Upper lobe of right lung (tissue), 1 donor: ENCODE data around the gene PHYH. TPM values are rescaled to one million over a fixed set of nuclear protein-coding genes. Genes with fewer than 3 reads are reported as not detected.

Source experiments
- ATAC-seq: fragments of 200-7000 bp; cut with Tn5 transposase; one replicate; pipeline ENCODE4 v1.9.1; 2020; ENCODE audit warnings: mild to moderate bottlenecking, moderate library complexity
- DNase-seq: peaks from one replicate; pipeline ENCODE4 v3.0.0-alpha.2; 2020
- H3K27ac ChIP-seq: fragments of 200-600 bp; one replicate; pipeline ENCODE4 v1.8.0; 2022
- H3K27me3 ChIP-seq: fragments of 200-600 bp; one replicate; pipeline ENCODE4 v1.8.0; 2022; ENCODE audit warnings: mild to moderate bottlenecking
- H3K36me3 ChIP-seq: fragments of 200-600 bp; one replicate; pipeline ENCODE4 v1.8.0; 2022
- H3K4me1 ChIP-seq: fragments of 200-600 bp; one replicate; pipeline ENCODE4 v1.8.0; 2022
- H3K4me3 ChIP-seq: fragments of 200-600 bp; one replicate; pipeline ENCODE4 v1.8.0; 2022; ENCODE audit warnings: mild to moderate bottlenecking
- H3K9me3 ChIP-seq: fragments of 200-600 bp; one replicate; pipeline ENCODE4 v1.8.0; 2022
- intact Hi-C: fragments of 100-400 bp; cut with DNase I; formaldehyde crosslinking; loops from one replicate; pipeline ENCODE4 v1.11.0; 2022
- total RNA-seq: library from RNA; stranded (reverse); fragmentation: NEBNext Ultra II Directional; extraction: Animal tissue kit (Norgen Biotek cat#: 25700); gene quantifications from one replicate; pipeline ENCODE4 v1.2.1, GENCODE V29; 2021
- TF ChIP-seq, protein P1 (sequence below): fragments of 200-600 bp; IDR thresholded peaks from one replicate; pipeline ENCODE4 v1.8.0; 2022; ENCODE audit warnings: antibody characterized with exemption
- donor health status: DM: no; HTN: yes; CAD: no; lungs with severe emphysema.

PHYH gene
- total RNA-seq, 1 donor from 2014 or later, result 29.6 TPM

DNA sequence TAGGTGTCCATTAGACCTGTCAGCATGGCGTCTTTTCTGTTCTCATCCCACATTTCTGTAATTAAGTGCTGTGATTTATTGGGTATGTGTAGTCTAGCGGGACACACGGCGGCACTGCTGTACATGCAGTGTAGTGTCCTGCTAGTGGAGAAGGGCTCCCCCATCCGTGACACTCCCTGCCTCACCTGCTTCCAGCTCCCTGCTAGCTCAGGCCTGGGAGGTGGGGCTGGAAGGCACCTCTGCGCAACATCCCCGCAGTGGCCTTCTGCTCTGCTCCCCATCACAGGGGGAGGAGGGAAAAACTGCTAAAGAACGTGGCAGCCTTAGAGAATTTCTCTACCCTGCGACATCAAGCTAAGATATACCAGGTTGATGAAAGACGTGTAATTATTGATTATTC lies 28.7 kb upstream of the PHYH start:
- DNase-seq, result no peak
- Histone ChIP-seq H3K4me3 (no peak overlapping the region), H3K4me1 (no peaks in the 10 kb centered on the region), H3K27ac (no peak overlapping the region), H3K9me3 (no peaks in the 10 kb centered on the region), H3K27me3 (no peaks in the 10 kb centered on the region), H3K36me3 (peaks cover 90% of the 10 kb centered on the region)
- intact Hi-C loops, result no loop called here
- TF ChIP-seq, protein P1, sequence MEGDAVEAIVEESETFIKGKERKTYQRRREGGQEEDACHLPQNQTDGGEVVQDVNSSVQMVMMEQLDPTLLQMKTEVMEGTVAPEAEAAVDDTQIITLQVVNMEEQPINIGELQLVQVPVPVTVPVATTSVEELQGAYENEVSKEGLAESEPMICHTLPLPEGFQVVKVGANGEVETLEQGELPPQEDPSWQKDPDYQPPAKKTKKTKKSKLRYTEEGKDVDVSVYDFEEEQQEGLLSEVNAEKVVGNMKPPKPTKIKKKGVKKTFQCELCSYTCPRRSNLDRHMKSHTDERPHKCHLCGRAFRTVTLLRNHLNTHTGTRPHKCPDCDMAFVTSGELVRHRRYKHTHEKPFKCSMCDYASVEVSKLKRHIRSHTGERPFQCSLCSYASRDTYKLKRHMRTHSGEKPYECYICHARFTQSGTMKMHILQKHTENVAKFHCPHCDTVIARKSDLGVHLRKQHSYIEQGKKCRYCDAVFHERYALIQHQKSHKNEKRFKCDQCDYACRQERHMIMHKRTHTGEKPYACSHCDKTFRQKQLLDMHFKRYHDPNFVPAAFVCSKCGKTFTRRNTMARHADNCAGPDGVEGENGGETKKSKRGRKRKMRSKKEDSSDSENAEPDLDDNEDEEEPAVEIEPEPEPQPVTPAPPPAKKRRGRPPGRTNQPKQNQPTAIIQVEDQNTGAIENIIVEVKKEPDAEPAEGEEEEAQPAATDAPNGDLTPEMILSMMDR, result no peak
- no peak for ATAC-seq

DNA sequence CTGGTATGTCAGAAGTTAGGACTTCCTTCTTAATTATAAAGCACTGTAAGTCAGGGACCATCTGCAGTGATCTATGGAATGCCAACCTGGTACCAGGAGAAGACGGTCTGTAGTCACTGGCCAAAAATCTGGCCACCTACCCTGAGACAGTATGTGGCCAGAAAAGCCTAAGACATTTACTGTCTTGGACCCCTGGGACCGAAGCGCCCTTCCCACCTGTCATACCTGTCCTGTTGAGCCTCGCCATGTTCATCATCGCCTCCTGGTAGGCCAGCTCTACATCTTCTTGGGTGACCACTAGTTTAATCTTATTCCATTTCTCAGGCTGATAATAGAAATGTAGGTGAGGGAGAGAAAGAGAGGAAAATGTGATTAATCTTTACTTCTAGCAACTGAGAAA lies 28.3 kb upstream of the PHYH start:
- DNase-seq (no peak), ATAC-seq (no peak)
- TF ChIP-seq, protein P1, result no peak
- no peaks in the 10 kb centered on the region for H3K27me3 ChIP-seq
- H3K4me1 ChIP-seq, result no peaks in the 10 kb centered on the region
- no peak overlapping the region for H3K27ac ChIP-seq
- no peaks in the 10 kb centered on the region for H3K9me3 ChIP-seq
- peaks cover 90% of the 10 kb centered on the region for H3K36me3 ChIP-seq
- intact Hi-C loops, result no loop called here
- no peak overlapping the region for H3K4me3 ChIP-seq

DNA sequence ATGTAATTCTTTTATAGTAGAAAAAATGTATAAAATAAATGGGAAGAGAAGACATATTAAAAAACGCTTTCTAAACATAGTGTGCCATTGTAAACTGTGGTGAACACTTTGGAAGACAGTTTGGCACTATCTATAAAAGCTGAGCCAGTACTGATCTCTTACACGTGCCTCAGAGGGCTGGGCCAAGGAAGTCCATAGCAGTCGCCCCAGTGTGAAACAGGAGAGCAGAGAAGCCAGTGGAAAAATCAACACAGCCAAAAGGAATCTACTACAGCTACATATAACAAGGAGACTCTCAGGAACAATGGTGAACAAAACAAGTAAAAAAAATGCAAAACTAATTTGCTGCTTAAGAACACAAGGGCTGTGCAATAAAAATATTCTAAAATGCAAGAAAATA lies 27.7 kb upstream of the PHYH start:
- Histone ChIP-seq H3K27ac (no peak overlapping the region), H3K9me3 (no peaks in the 10 kb centered on the region), H3K4me1 (no peaks in the 10 kb centered on the region), H3K36me3 (peaks cover 90% of the 10 kb centered on the region), H3K4me3 (no peak overlapping the region), H3K27me3 (no peaks in the 10 kb centered on the region)
- ATAC-seq, result no peak
- intact Hi-C loops, result no loop called here
- DNase-seq, result no peak
- TF ChIP-seq, protein P1, result no peak

DNA sequence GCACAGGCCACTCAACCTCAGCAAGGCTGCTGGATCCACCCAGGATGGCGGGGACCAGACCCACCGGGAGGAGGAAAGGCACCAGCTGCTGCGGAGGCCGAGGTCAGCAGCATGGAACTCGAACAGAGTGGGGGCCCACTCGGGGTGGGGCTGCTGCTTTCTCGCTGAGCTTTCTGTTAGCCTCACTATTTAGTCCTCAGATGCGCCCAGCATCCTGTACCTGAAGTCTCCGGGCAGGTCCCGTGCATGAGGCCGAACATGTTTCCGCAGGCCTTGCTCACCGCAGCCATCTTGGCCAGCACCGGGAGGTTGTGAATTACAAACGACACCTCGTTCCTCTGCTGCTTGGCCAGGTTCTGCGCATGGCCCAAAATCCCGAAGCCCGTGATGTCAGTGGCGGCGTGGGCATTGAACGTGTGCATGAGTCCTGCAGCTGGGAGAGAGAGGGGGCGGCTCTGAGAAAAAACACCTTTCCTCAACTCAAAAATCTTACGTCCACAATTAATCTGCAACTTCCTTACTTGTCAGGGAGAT lies 22.8 kb upstream of the PHYH start:
- DNase-seq, result no peak
- H3K9me3 ChIP-seq, result no peaks in the 10 kb centered on the region
- intact Hi-C loops, result no loop called here
- H3K27ac ChIP-seq, result no peak overlapping the region
- no peak for ATAC-seq
- TF ChIP-seq, protein P1, result no peak
- no peaks in the 10 kb centered on the region for H3K4me1 ChIP-seq
- no peaks in the 10 kb centered on the region for H3K27me3 ChIP-seq
- H3K4me3 ChIP-seq, result no peak overlapping the region
- H3K36me3 ChIP-seq, result peaks cover 87% of the 10 kb centered on the region

DNA sequence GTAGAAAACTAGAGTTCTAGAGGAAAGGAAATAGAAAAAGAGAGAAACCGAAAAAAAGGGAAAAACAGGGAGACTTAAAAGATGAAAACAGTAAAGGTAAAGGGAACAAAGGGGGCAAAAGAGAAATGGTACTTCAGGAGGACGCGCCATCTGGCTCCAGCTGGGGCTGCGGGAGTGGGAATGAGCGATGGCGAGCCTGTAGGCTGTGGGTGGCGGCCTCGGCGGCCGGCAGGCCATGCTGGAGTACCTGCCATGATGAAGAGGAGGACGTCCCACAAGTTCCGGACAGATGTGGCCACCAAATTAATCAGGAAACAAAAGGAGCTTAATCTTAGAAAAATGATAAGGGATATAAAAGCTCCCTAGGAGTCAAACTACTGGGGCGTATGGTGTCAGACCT lies 21.7 kb upstream of the PHYH start:
- H3K9me3 ChIP-seq, result no peaks in the 10 kb centered on the region
- intact Hi-C loops, result no loop called here
- TF ChIP-seq, protein P1, result no peak
- no peak for ATAC-seq
- no peak overlapping the region for H3K4me3 ChIP-seq
- peaks cover 78% of the 10 kb centered on the region for H3K36me3 ChIP-seq
- H3K27me3 ChIP-seq, result no peaks in the 10 kb centered on the region
- DNase-seq, result no peak
- H3K27ac ChIP-seq, result no peak overlapping the region
- H3K4me1 ChIP-seq, result no peaks in the 10 kb centered on the region

DNA sequence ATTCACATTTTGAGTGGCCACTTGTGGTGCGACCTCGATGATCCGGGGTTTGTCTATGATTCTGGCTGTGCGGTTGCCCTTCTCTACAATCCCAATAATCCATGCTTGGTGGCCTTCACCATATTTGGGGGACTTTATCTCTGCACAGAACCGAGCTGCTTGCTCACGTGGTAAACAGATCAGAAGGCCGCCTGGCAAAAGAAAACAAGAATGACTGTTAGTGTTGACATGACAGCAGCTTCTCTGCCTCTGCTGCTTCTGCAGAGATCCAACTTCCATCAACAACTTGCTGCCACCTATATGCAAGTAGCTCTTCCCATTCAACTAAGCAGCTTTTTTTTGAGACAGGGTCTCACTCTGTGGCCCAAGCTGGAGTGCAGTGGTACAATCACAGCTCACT lies 19.3 kb upstream of the PHYH start:
- H3K4me1 ChIP-seq, result no peaks in the 10 kb centered on the region
- TF ChIP-seq, protein P1, result no peak
- H3K27me3 ChIP-seq, result no peaks in the 10 kb centered on the region
- intact Hi-C loops, result no loop called here
- peaks cover 54% of the 10 kb centered on the region for H3K36me3 ChIP-seq
- DNase-seq, result no peak
- H3K27ac ChIP-seq, result no peak overlapping the region
- ATAC-seq, result no peak
- H3K4me3 ChIP-seq, result no peak overlapping the region
- no peaks in the 10 kb centered on the region for H3K9me3 ChIP-seq
